Neural progenitor cell (in vitro differentiated cells): Measurements from ENCODE around the gene SLC10A1.

Experiments
- EZH2 ChIP-seq: fragments of 200-600 bp; sonication (generic); IDR thresholded peaks from 2 replicates; pipeline ENCODE4 v1.6.1; 2017; ENCODE audit warnings: antibody characterized with exemption, mild to moderate bottlenecking, moderate library complexity
- TF ChIP-seq, protein P1 (sequence below): fragments of 200-600 bp; sonication (generic); IDR thresholded peaks from 2 replicates; pipeline ENCODE4 v1.5.1; 2017; ENCODE audit warnings: antibody characterized with exemption, mild to moderate bottlenecking

DNA sequence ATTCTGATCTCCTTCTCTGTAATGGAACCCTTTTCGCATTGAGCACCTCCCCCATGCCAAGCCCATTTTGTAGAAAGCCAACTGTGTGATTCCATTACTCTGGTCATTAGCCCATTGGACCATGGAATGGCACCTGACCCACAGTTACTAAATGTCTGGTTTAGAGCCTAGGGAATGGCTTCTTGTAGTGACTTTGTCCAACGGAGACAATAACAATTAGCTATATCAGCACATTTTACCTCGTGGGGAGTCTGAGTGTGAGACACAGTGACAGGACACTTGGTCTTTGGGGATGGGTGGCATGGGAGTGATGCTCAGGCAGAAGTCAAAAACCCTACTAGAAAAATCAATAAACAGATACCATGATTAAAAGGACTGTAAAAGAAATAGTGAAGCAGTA lies 10.4 kb downstream of the SLC10A1 start:
- TF ChIP-seq, protein P1, sequence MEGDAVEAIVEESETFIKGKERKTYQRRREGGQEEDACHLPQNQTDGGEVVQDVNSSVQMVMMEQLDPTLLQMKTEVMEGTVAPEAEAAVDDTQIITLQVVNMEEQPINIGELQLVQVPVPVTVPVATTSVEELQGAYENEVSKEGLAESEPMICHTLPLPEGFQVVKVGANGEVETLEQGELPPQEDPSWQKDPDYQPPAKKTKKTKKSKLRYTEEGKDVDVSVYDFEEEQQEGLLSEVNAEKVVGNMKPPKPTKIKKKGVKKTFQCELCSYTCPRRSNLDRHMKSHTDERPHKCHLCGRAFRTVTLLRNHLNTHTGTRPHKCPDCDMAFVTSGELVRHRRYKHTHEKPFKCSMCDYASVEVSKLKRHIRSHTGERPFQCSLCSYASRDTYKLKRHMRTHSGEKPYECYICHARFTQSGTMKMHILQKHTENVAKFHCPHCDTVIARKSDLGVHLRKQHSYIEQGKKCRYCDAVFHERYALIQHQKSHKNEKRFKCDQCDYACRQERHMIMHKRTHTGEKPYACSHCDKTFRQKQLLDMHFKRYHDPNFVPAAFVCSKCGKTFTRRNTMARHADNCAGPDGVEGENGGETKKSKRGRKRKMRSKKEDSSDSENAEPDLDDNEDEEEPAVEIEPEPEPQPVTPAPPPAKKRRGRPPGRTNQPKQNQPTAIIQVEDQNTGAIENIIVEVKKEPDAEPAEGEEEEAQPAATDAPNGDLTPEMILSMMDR, result no peak
- no peak for TF ChIP-seq EZH2
